ENCODE measurements around the gene KLHL29. TPM values are rescaled to one million over a fixed set of nuclear protein-coding genes. Genes with fewer than 3 reads are reported as not detected.

Gene KLHL29
- total RNA-seq, 6 experiments from 2014 or later, result 1.2 to 10.2 (median 6.4) TPM

- intact Hi-C loops (cut with DNase I), result no loop called here
- Histone ChIP-seq H3K4me1 (no peaks in the 10 kb centered on the region), H3K9me3 (no peaks in the 10 kb centered on the region), H3K27ac (no peak overlapping the region), H3K27me3 (no peaks in the 10 kb centered on the region), H3K36me3 (no peaks in the 10 kb centered on the region), H3K4me3 (no peak overlapping the region)
- DNase-seq (peak in 1 of 3 donors; percentile 18), ATAC-seq (peak in 2 of 4 donors; percentile 44 to 46)
- TF ChIP-seq POLR2A (IDR thresholded peaks at IDR 0.05) (no peak), CTCF (IDR thresholded peaks at IDR 0.05) (no peak)
- WGBS (ENCODE audit: insufficient coverage, low coverage, low lambda C conversion rate, missing lambda C conversion rate), result 61% methylated on average over 13 of the region's 17 CpGs
Observed at GRCh38 chr2:23480957-23481797, 96.2 kb downstream of the KLHL29 start.

DNA sequence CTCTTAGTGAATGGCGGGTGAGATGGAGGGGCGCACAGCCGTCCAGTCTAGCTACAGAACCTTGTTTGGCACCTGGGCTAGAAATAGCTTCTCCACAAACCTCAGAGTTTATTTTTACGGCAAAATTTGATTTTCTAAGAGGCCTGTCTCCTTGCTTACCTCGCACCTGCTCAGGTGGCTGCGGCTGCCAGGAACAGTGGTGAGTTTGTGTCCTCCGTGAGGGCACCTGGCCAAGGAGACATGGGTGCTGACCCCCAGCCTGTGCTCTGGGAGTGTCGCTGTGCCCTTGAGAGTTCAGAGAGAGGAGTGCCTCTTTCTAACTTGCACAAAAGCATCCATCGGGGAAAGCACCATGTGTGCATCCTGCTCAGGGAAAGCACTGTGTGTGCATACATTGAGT, 97.2 kb downstream of the KLHL29 start:
- TF ChIP-seq CTCF (IDR thresholded peaks at IDR 0.05) (no peak), POLR2A (IDR thresholded peaks at IDR 0.05) (no peak)
- DNase-seq, result peak in 1 of 3 donors; percentile 32
- WGBS (ENCODE audit: insufficient coverage, low coverage, low lambda C conversion rate, missing lambda C conversion rate), result 96% methylated on average over 4 of the region's 9 CpGs
- intact Hi-C loops (cut with DNase I), result no loop called here
- Histone ChIP-seq H3K4me3 (no peak overlapping the region), H3K27ac (no peak overlapping the region), H3K27me3 (no peaks in the 10 kb centered on the region), H3K36me3 (no peaks in the 10 kb centered on the region), H3K9me3 (no peaks in the 10 kb centered on the region), H3K4me1 (no peaks in the 10 kb centered on the region)
- no peak for ATAC-seq

- no peaks in the 10 kb centered on the region for H3K9me3 ChIP-seq
- H3K36me3 ChIP-seq, result no peaks in the 10 kb centered on the region
- intact Hi-C loops (cut with DNase I), result no loop called here
- H3K27ac ChIP-seq, result no peak overlapping the region
- TF ChIP-seq POLR2A (IDR thresholded peaks at IDR 0.05), result no peak
- TF ChIP-seq CTCF (IDR thresholded peaks at IDR 0.05), result no peak
- whole genome bisulfite sequencing (ENCODE audit: insufficient coverage, low coverage, low lambda C conversion rate, missing lambda C conversion rate), result 84% methylated on average over 5 of the region's 6 CpGs
- no peaks in the 10 kb centered on the region for H3K27me3 ChIP-seq
- H3K4me1 ChIP-seq, result no peaks in the 10 kb centered on the region
- no peak overlapping the region for H3K4me3 ChIP-seq
- no peak for ATAC-seq
- no peak for DNase-seq
Observed at GRCh38 chr2:23482607-23483006, 97.6 kb downstream of the KLHL29 start.

GRCh38 chr2:23483791-23484190, 98.8 kb downstream of the KLHL29 start:
- intact Hi-C loops (cut with DNase I), result no loop called here
- no peaks in the 10 kb centered on the region for H3K4me1 ChIP-seq
- no peaks in the 10 kb centered on the region for H3K27me3 ChIP-seq
- H3K4me3 ChIP-seq, result no peak overlapping the region
- TF ChIP-seq POLR2A (IDR thresholded peaks at IDR 0.05) (no peak), CTCF (IDR thresholded peaks at IDR 0.05) (no peak)
- H3K27ac ChIP-seq, result no peak overlapping the region
- H3K36me3 ChIP-seq, result no peaks in the 10 kb centered on the region
- no peaks in the 10 kb centered on the region for H3K9me3 ChIP-seq
- DNase-seq (no peak), ATAC-seq (no peak)
- WGBS (ENCODE audit: insufficient coverage, low coverage, low lambda C conversion rate, missing lambda C conversion rate), result 70% methylated on average over 3 of the region's 5 CpGs
